HL-60 (cell line): ENCODE results near the gene NCAPG2.
"Not testable (repeated sequence)": the region's sequence is repeated elsewhere in the genome, so short reads cannot be mapped to it uniquely, and the experiment has no call there.

Experiments used
- DNase-seq, 2 experiments: peaks; one replicate each; pipeline ENCODE4 v3.0.0-alpha.2; 2010 to 2020; ENCODE audit warnings: low read depth in 1 of 2, low spot score in 1 of 2
- H3K27ac ChIP-seq: fragments of 250-450 bp; sonication (Bioruptor Pico); replicated peaks from 2 replicates; pipeline ENCODE4 v1.5.1; 2020; ENCODE audit warnings: mild to moderate bottlenecking, moderate library complexity
- H3K27me3 ChIP-seq: fragments of 250-450 bp; sonication (Bioruptor Pico); 2 replicates; pipeline ENCODE4 v1.5.1; 2021; ENCODE audit warnings: mild to moderate bottlenecking, moderate library complexity; ENCODE audit not compliant: insufficient read depth, poor library complexity, severe bottlenecking
- H3K4me3 ChIP-seq: replicated peaks from 2 replicates; pipeline ENCODE4 v1.5.1; 2011; ENCODE audit warnings: mild to moderate bottlenecking, control low read depth, low read length; ENCODE audit not compliant: insufficient read depth
- GABPA ChIP-seq: IDR thresholded peaks from 2 replicates; pipeline ENCODE4 v1.6.1; 2012; ENCODE audit warnings: low read depth
- POLR2AphosphoS5 ChIP-seq: IDR thresholded peaks from 2 replicates; pipeline ENCODE4 v1.6.1; 2012; ENCODE audit warnings: low read depth
- REST ChIP-seq: IDR thresholded peaks from 2 replicates; pipeline ENCODE4 v1.6.1; 2012; ENCODE audit warnings: low read depth; ENCODE audit not compliant: insufficient replicate concordance
- SPI1 ChIP-seq: IDR thresholded peaks from 2 replicates; pipeline ENCODE4 v1.6.1; 2012; ENCODE audit warnings: low read depth, mild to moderate bottlenecking, borderline replicate concordance
- TF ChIP-seq, protein P1 (sequence below): IDR thresholded peaks from one replicate; pipeline ENCODE4 v1.5.1; 2011; ENCODE audit warnings: low read length, control low read depth, inconsistent platforms; ENCODE audit not compliant: insufficient read depth

Gene NCAPG2

GRCh38 chr7:158706273-158706704, 1.7 kb upstream of the NCAPG2 start:
- Histone ChIP-seq H3K4me3 (no peak overlapping the region), H3K27ac (no peak overlapping the region), H3K27me3 (no peaks in the 10 kb centered on the region)
- no peak for DNase-seq
- no peak for TF ChIP-seq GABPA
- TF ChIP-seq SPI1, result no peak
- no peak for TF ChIP-seq REST
- TF ChIP-seq POLR2AphosphoS5, result no peak
- TF ChIP-seq, protein P1, sequence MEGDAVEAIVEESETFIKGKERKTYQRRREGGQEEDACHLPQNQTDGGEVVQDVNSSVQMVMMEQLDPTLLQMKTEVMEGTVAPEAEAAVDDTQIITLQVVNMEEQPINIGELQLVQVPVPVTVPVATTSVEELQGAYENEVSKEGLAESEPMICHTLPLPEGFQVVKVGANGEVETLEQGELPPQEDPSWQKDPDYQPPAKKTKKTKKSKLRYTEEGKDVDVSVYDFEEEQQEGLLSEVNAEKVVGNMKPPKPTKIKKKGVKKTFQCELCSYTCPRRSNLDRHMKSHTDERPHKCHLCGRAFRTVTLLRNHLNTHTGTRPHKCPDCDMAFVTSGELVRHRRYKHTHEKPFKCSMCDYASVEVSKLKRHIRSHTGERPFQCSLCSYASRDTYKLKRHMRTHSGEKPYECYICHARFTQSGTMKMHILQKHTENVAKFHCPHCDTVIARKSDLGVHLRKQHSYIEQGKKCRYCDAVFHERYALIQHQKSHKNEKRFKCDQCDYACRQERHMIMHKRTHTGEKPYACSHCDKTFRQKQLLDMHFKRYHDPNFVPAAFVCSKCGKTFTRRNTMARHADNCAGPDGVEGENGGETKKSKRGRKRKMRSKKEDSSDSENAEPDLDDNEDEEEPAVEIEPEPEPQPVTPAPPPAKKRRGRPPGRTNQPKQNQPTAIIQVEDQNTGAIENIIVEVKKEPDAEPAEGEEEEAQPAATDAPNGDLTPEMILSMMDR, result no peak

- peak overlapping the region; percentile 84 for H3K27ac ChIP-seq
- no peaks in the 10 kb centered on the region for H3K27me3 ChIP-seq
- peak overlapping the region; percentile 98 for H3K4me3 ChIP-seq
- TF ChIP-seq, protein P1, result no peak
- TF ChIP-seq SPI1 (no peak), REST (no peak), POLR2AphosphoS5 (no peak), GABPA (no peak)
- no peak for DNase-seq
Measured at GRCh38 chr7:158705234-158705850, 738 bp upstream of the NCAPG2 start.

GRCh38 chr7:158703679-158704523, 703 bp downstream of the NCAPG2 start:
- Histone ChIP-seq H3K4me3 (peak overlapping the region; percentile 98), H3K27ac (peak overlapping the region; percentile 95)
- not testable (repeated sequence) for H3K27me3 ChIP-seq, DNase-seq

GRCh38 chr7:158702944-158703343, 1.7 kb downstream of the NCAPG2 start:
- Histone ChIP-seq H3K27me3 (no peaks in the 10 kb centered on the region), H3K27ac (peak overlapping the region; percentile 27), H3K4me3 (peak overlapping the region; percentile 98)
- no peak for DNase-seq
- TF ChIP-seq SPI1 (no peak), GABPA (no peak), POLR2AphosphoS5 (no peak), REST (no peak)
- TF ChIP-seq, protein P1, result no peak
